Pancreas (tissue), 10 donors: ENCODE results near the gene SIX5. TPM values are rescaled to one million over a fixed set of nuclear protein-coding genes. Genes with fewer than 3 reads are reported as not detected.
A peak's percentile ranks its signal among the peaks of the same experiment; 100 is the strongest.

Source experiments
- ATAC-seq, 4 donors: fragments of 200-7000 bp; cut with Tn5 transposase; one replicate each; pipeline versions ENCODE4 v1.8.0 to v1.9.1; 2020; ENCODE audit warnings: mild to moderate bottlenecking in 4 of 4, moderate library complexity in 4 of 4
- DNase-seq, 6 donors: peaks; one replicate each; pipeline ENCODE4 v3.0.0-alpha.2; 2020
- FAIRE-seq: peaks from 2 replicates; lab custom pipeline; 2012; peaks lifted over from hg19 to GRCh38; lab: Jason Lieb, UNC
- H3K27ac ChIP-seq, 4 donors: fragments of 200-600 bp; sonication (generic); 1 replicate in 3 of 4; 2 replicates in 1 of 4; pipeline versions ENCODE4 v1.5.0 to v1.8.0; 2020
- H3K27me3 ChIP-seq, 4 donors: fragments of 200-600 bp; one replicate each; pipeline ENCODE4 v1.8.0; 2021
- H3K36me3 ChIP-seq, 3 donors: fragments of 200-600 bp; sonication (generic) in 1 of 3; one replicate each; pipeline versions ENCODE4 v1.5.0 to v1.8.0; 2020 to 2021
- H3K4me1 ChIP-seq, 3 donors: fragments of 200-600 bp; one replicate each; pipeline ENCODE4 v1.8.0; 2021
- H3K4me3 ChIP-seq, 4 donors: fragments of 200-600 bp; sonication (generic) in 2 of 4; one replicate each; pipeline versions ENCODE4 v1.5.0 to v1.8.0; 2020 to 2021
- H3K9me3 ChIP-seq, 4 donors: fragments of 200-600 bp; one replicate each; pipeline ENCODE4 v1.8.0; 2021
- WGBS, 2 donors: extraction: QIAGEN DNeasy Blood & Tissue Kit; methylation state at CpG; one replicate each; pipeline ENCODE4 v1.1.7; 2013; 5-methylcytosine and 5-hydroxymethylcytosine counted together
- intact Hi-C, 3 donors: fragments of 100-400 bp; cut with DNase I; formaldehyde crosslinking; loops; one replicate each; pipeline versions ENCODE4 v1.11.1 to v1.14.2; 2022
- polyA plus RNA-seq, 2 donors: library from polyadenylated mRNA; stranded (reverse); fragments of 200-250 nt; gene quantifications; one replicate each; pipeline ENCODE4 v1.2.3, GENCODE V29; 2013
- total RNA-seq, 6 donors: library from RNA; stranded (reverse); fragmentation: NEBNext Ultra II Directional in 4 of 6; extraction: Animal tissue kit (Norgen Biotek cat#: 25700) in 4 of 6; gene quantifications; one replicate each; pipeline versions ENCODE4 v1.2.1 to v1.2.4, GENCODE V29; 2021 to 2023
- TF ChIP-seq, protein P1 (sequence below), 4 donors: fragments of 200-600 bp; sonication (generic) in 3 of 4; IDR thresholded peaks; one replicate each; pipeline versions ENCODE4 v1.5.0 to v1.8.0; 2021; ENCODE audit warnings: antibody characterized with exemption in 4 of 4
- donor health status: healthy with polysubstance abuse.
- donor health status: DM: no; HTN: no; CAD: no; lungs with moderate emphysema.
- donor health status: DM: no; HTN: no; CAD: no.
- donor health status: control.
- donor health status: control.
- donor health status: Bipolar disorder and iron deficiency.
- donor health status: DM: yes; HTN: yes; CAD: no.
- donor health status: DM: no; HTN: no; CAD: no.
- donor health status: DM: no; HTN: no; CAD: no.
- donor health status: DM: yes; HTN: yes; CAD: no.

SIX5 gene
- total and polyA plus RNA-seq, 8 donors: 18.7 to 42.5 (median 28.0) TPM

DNA sequence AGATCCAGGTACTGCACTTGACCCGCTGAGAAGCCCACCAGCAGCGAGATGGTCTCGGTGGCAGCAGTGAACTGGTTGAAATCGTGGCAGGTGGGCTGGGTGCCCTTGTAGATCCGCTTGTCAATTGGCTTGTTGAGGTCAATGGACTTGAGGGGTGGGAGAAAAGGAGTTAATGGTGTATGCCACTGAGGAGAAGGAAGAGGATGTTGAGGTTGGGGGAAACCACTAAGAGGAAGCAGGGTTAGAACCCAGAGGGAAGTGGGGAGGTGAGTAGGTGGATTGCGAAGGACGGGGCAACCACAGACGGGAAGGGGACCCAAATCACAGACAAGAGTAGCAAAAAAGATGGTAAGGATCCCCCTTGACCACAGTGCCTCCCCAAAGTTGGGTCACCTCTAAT is 21.9 kb upstream of the SIX5 start:
- WGBS, 2 donors: 87 to 95% methylated on average over 8 of the region's 8 CpGs
- Histone ChIP-seq H3K27me3 (no peaks in the 10 kb centered on the region), H3K9me3 (no peaks in the 10 kb centered on the region), H3K27ac (no peak overlapping the region), H3K4me3 (no peak overlapping the region), H3K4me1 (peaks cover 0 to 9% (median 8%) of the 10 kb centered on the region in 3 donors), H3K36me3 (peaks cover 0 to 6% (median 6%) of the 10 kb centered on the region in 3 donors)
- no peak for ATAC-seq
- FAIRE-seq: no peak
- intact Hi-C loops: no loop called here
- DNase-seq: no peak
- TF ChIP-seq, protein P1, sequence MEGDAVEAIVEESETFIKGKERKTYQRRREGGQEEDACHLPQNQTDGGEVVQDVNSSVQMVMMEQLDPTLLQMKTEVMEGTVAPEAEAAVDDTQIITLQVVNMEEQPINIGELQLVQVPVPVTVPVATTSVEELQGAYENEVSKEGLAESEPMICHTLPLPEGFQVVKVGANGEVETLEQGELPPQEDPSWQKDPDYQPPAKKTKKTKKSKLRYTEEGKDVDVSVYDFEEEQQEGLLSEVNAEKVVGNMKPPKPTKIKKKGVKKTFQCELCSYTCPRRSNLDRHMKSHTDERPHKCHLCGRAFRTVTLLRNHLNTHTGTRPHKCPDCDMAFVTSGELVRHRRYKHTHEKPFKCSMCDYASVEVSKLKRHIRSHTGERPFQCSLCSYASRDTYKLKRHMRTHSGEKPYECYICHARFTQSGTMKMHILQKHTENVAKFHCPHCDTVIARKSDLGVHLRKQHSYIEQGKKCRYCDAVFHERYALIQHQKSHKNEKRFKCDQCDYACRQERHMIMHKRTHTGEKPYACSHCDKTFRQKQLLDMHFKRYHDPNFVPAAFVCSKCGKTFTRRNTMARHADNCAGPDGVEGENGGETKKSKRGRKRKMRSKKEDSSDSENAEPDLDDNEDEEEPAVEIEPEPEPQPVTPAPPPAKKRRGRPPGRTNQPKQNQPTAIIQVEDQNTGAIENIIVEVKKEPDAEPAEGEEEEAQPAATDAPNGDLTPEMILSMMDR (IDR thresholded peaks at IDR 0.05): no peak

DNA sequence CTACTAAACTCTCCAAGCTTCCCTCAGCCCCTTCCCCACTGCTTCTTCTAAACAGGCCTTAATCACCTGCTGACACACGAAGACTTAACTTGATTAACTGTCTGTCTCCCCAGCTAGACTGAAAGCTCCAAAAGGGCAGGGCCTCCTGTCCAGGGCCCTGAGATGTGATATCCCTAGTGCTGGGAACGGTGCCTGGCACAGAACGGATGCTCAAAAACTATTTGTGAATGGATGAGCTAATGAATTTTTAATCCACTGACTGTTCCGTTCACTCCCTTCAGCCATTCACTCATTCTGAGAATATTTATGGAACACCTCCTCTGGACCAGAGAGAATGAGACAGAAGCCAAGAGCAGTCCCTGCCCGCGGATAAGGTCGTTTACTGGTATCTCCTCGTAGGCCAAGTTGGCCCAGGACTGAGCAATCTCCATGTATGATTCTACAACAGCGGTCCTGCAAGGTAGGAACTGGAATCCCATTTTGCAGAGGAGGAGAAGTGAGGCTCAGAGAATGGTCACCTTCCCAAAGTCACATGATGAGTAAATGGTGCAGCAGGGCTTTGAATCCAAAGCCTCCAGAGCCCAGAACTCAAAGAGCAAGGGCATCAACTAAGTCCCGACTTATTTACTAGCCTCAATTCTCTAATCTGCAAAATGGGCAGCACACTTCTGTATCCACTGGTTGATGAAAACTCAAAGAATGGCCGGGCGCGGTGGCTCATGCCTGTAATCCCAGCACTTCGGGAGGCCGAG is 20.2 kb upstream of the SIX5 start:
- Histone ChIP-seq H3K4me3 (no peak overlapping the region), H3K4me1 (peaks cover 0 to 9% (median 8%) of the 10 kb centered on the region in 3 donors), H3K36me3 (peaks cover 0 to 13% (median 6%) of the 10 kb centered on the region in 3 donors), H3K27ac (no peak overlapping the region), H3K27me3 (no peaks in the 10 kb centered on the region), H3K9me3 (no peaks in the 10 kb centered on the region)
- 90 to 92% methylated on average over 15 of the region's 15 CpGs for WGBS, 2 donors
- TF ChIP-seq, protein P1 (IDR thresholded peaks at IDR 0.05): no peak
- intact Hi-C loops: no loop called here
- ATAC-seq (no peak), DNase-seq (no peak), FAIRE-seq (no peak)

DNA sequence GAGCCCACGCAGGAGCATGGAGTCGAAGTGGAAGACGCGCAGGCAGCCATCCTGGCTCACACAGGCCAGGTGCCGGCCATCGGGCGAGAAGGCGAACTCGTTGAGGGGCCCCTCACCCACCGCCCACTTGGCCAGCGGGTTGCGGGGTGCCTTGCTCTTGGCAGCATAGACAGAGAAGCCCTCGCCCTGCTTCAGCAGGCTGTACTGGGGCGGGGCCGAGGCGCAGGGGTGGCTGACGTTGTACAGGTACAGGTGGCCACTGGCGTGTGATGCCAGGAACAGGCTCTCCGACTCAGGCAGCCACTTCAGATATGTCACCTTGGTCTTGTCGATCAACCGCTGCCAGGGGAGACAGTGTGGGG is 17.5 kb upstream of the SIX5 start:
- no peaks in the 10 kb centered on the region for H3K9me3 ChIP-seq
- no peaks in the 10 kb centered on the region for H3K27me3 ChIP-seq

GRCh38 chr19:45785781-45786532 is 16.9 kb upstream of the SIX5 start:
- DNase-seq (peak in 3 of 6 donors; percentile 59 to 82 (median 67)), ATAC-seq (no peak), FAIRE-seq (no peak)
- intact Hi-C loops: no loop called here
- Histone ChIP-seq H3K4me3 (no peak overlapping the region), H3K4me1 (peaks cover 0 to under 1% (median 0%) of the 10 kb centered on the region in 3 donors), H3K27ac (no peak overlapping the region), H3K9me3 (no peaks in the 10 kb centered on the region), H3K36me3 (peaks cover 0 to 13% (median 6%) of the 10 kb centered on the region in 3 donors), H3K27me3 (no peaks in the 10 kb centered on the region)
- 92 to 93% methylated on average over 50 to 57 of the region's 57 CpGs for WGBS, 2 donors
- TF ChIP-seq, protein P1 (IDR thresholded peaks at IDR 0.05): no peak

More for the DNA sequence above, 17.5 kb upstream of the SIX5 start:
- no peak for FAIRE-seq
- Histone ChIP-seq H3K4me3 (no peak overlapping the region), H3K36me3 (peaks cover 0 to 13% (median 6%) of the 10 kb centered on the region in 3 donors), H3K4me1 (peaks cover 0 to 4% (median 2%) of the 10 kb centered on the region in 3 donors), H3K27ac (no peak overlapping the region)
- no peak for ATAC-seq
- TF ChIP-seq, protein P1 (IDR thresholded peaks at IDR 0.05): no peak
- WGBS, 2 donors: 91 to 94% methylated on average over 21 of the region's 21 CpGs
- intact Hi-C loops: no loop called here
- DNase-seq: peak in 3 of 6 donors; percentile 45 to 81 (median 59)
